H1 (cell line): Measurements from ENCODE around the gene TPPP3. TPM values are rescaled to one million over a fixed set of nuclear protein-coding genes. Genes with fewer than 3 reads are reported as not detected.

Experiments used
- CTCF ChIA-PET: fragments of 300-600 bp; sonication (Branson Sonifier 250); formaldehyde crosslinking; loops from one replicate; lab custom pipeline; 2021; ENCODE audit not compliant: partially characterized antibody; lab: Charles Lee
- POLR2A ChIA-PET: fragments of 300-600 bp; sonication (Branson Sonifier 250); formaldehyde crosslinking; loops from one replicate; lab custom pipeline; 2021; ENCODE audit warnings: inconsistent platforms; ENCODE audit not compliant: partially characterized antibody; lab: Charles Lee
- DNase-seq, 2 experiments: peaks; one replicate each; pipeline versions ENCODE4 v3.0.0 to v3.0.0-alpha.2; 2010 to 2022; ENCODE audit warnings: low spot score in 2 of 2, low read depth in 1 of 2, mixed read lengths in 1 of 2
- FAIRE-seq: peaks from 2 replicates; lab custom pipeline; 2011; peaks lifted over from hg19 to GRCh38; lab: Jason Lieb, UNC
- H2AFZ ChIP-seq: 2 replicates; pipeline ENCODE4 v1.8.1; 2012; ENCODE audit warnings: low read length, inconsistent platforms
- H2AK5ac ChIP-seq: 2 replicates; pipeline ENCODE4 v1.6.1; 2013; ENCODE audit warnings: low read depth, low read length
- H2BK120ac ChIP-seq: replicated peaks from 2 replicates; pipeline ENCODE3; 2013; ENCODE audit warnings: low read depth, low read length, inconsistent platforms
- H2BK12ac ChIP-seq: 2 replicates; pipeline ENCODE4 v1.6.1; 2013; ENCODE audit warnings: low read depth, low read length
- H2BK15ac ChIP-seq: 2 replicates; pipeline ENCODE4 v1.6.1; 2013; ENCODE audit warnings: low read length
- H2BK20ac ChIP-seq: 2 replicates; pipeline ENCODE4 v1.6.1; 2013; ENCODE audit warnings: low read length
- H2BK5ac ChIP-seq: 2 replicates; pipeline ENCODE4 v1.6.1; 2013; ENCODE audit warnings: low read depth, low read length
- H3K14ac ChIP-seq: 2 replicates; pipeline ENCODE4 v1.6.1; 2013; ENCODE audit warnings: inconsistent platforms; ENCODE audit not compliant: insufficient read length
- H3K18ac ChIP-seq: 2 replicates; pipeline ENCODE4 v1.6.1; 2013; ENCODE audit warnings: low read length; ENCODE audit errors: extremely low read depth
- H3K23ac ChIP-seq: 2 replicates; pipeline ENCODE4 v1.6.1; 2013; ENCODE audit warnings: inconsistent platforms; ENCODE audit not compliant: insufficient read length
- H3K23me2 ChIP-seq: 2 replicates; pipeline ENCODE4 v1.6.1; 2013; ENCODE audit warnings: low read depth, low read length
- H3K27ac ChIP-seq: 2 replicates; pipeline ENCODE4 v1.6.1; 2011; ENCODE audit warnings: low read depth, low read length, inconsistent platforms
- H3K27me3 ChIP-seq, 4 experiments: replicated peaks in 1 of 4; 1 replicate in 1 of 4; 2 replicates in 3 of 4; pipeline versions ENCODE4 v1.6.1 to v1.8.1; 2011 to 2013; ENCODE audit warnings: low read length in 3 of 4, mild to moderate bottlenecking in 3 of 4, inconsistent platforms in 2 of 4, mixed read lengths in 2 of 4, moderate library complexity in 1 of 4; ENCODE audit not compliant: control insufficient read depth in 3 of 4, insufficient read depth in 3 of 4; ENCODE audit errors: extremely low read depth in 1 of 4
- H3K36me3 ChIP-seq, 4 experiments: 2 replicates each; pipeline versions ENCODE4 v1.6.1 to v1.8.1; 2011 to 2013; ENCODE audit warnings: mild to moderate bottlenecking in 4 of 4, low read length in 3 of 4, moderate library complexity in 2 of 4, control low read depth in 1 of 4, inconsistent platforms in 1 of 4; ENCODE audit not compliant: insufficient read depth in 4 of 4, control insufficient read depth in 2 of 4
- H3K4ac ChIP-seq: replicated peaks from 2 replicates; pipeline ENCODE3; 2013; ENCODE audit warnings: low read length, low read depth, mixed read lengths, inconsistent platforms; ENCODE audit not compliant: insufficient read length
- H3K4me1 ChIP-seq, 4 experiments: replicated peaks in 1 of 4; 1 replicate in 1 of 4; 2 replicates in 3 of 4; pipeline versions ENCODE4 v1.6.1 to v1.8.1; 2011 to 2013; ENCODE audit warnings: low read length in 3 of 4, inconsistent platforms in 2 of 4, mixed read lengths in 1 of 4; ENCODE audit not compliant: insufficient read depth in 4 of 4, control insufficient read depth in 3 of 4
- H3K4me2 ChIP-seq, 2 experiments: 2 replicates each; pipeline versions ENCODE4 v1.6.1 to v1.8.1; 2011 to 2013; ENCODE audit warnings: low read depth in 2 of 2, low read length in 2 of 2, control low read depth in 1 of 2, inconsistent platforms in 1 of 2, mild to moderate bottlenecking in 1 of 2; ENCODE audit not compliant: insufficient read depth in 1 of 2
- H3K4me3 ChIP-seq, 4 experiments: fragments of 200-600, 300-600 bp in 1 of 4; sonication (generic), shearing (Covaris generic), sonication (Bioruptor Twin) in 1 of 4; 2 replicates each; pipeline versions ENCODE4 v1.5.1 to v1.8.1; 2011 to 2016; ENCODE audit warnings: low read length in 4 of 4, low read depth in 3 of 4, control low read depth in 2 of 4, inconsistent platforms in 2 of 4, mild to moderate bottlenecking in 2 of 4, mixed read lengths in 1 of 4, moderate library complexity in 1 of 4; ENCODE audit not compliant: insufficient read depth in 2 of 4; ENCODE audit errors: extremely low read depth in 1 of 4
- H3K56ac ChIP-seq: replicated peaks from 2 replicates; pipeline ENCODE3; 2013; ENCODE audit warnings: low read depth, mild to moderate bottlenecking, mixed read lengths, low read length, inconsistent platforms; ENCODE audit not compliant: insufficient read length
- H3K79me1 ChIP-seq: 2 replicates; pipeline ENCODE4 v1.6.1; 2013; ENCODE audit warnings: low read depth, low read length, control low read depth
- H3K79me2 ChIP-seq, 2 experiments: 2 replicates each; pipeline versions ENCODE4 v1.6.1 to v1.8.1; 2012 to 2013; ENCODE audit warnings: low read length in 2 of 2, mild to moderate bottlenecking in 2 of 2, inconsistent platforms in 1 of 2; ENCODE audit not compliant: insufficient read depth in 2 of 2, control insufficient read depth in 1 of 2
- H3K9ac ChIP-seq, 4 experiments: replicated peaks in 1 of 4; 1 replicate in 1 of 4; 2 replicates in 3 of 4; pipeline versions ENCODE4 v1.6.1 to v1.8.1; 2011 to 2013; ENCODE audit warnings: low read depth in 3 of 4, low read length in 3 of 4, control low read depth in 2 of 4, mild to moderate bottlenecking in 2 of 4, moderate library complexity in 2 of 4, inconsistent platforms in 1 of 4; ENCODE audit errors: extremely low read depth in 1 of 4
- H3K9me3 ChIP-seq, 2 experiments: 2 replicates each; pipeline versions ENCODE4 v1.6.1 to v1.8.1; 2012 to 2013; ENCODE audit warnings: mild to moderate bottlenecking in 2 of 2, moderate library complexity in 2 of 2, control low read depth in 1 of 2, inconsistent platforms in 1 of 2, low read depth in 1 of 2, low read length in 1 of 2, mixed read lengths in 1 of 2; ENCODE audit not compliant: insufficient read depth in 2 of 2
- H4K20me1 ChIP-seq, 2 experiments: replicated peaks in 1 of 2; 2 replicates each; pipeline versions ENCODE3 to v1.8.1; 2011 to 2013; ENCODE audit warnings: inconsistent platforms in 2 of 2, low read length in 2 of 2, mild to moderate bottlenecking in 1 of 2; ENCODE audit not compliant: insufficient read depth in 2 of 2, control insufficient read depth in 1 of 2
- H4K5ac ChIP-seq: 2 replicates; pipeline ENCODE4 v1.6.1; 2013; ENCODE audit warnings: low read length, low read depth, mixed read lengths, inconsistent platforms; ENCODE audit not compliant: insufficient read length
- H4K8ac ChIP-seq: 2 replicates; pipeline ENCODE4 v1.8.0; 2013; ENCODE audit warnings: mild to moderate bottlenecking, moderate library complexity, low read length, inconsistent platforms; ENCODE audit not compliant: insufficient read depth; ENCODE audit errors: extremely low read depth
- H4K91ac ChIP-seq: replicated peaks from 2 replicates; pipeline ENCODE3; 2013; ENCODE audit warnings: low read length, mixed read lengths, inconsistent platforms; ENCODE audit not compliant: insufficient read length
- CHD1 ChIP-seq: IDR thresholded peaks from 2 replicates; pipeline ENCODE4 v1.6.1; 2012; ENCODE audit warnings: low read depth, low read length, improper control_type of control experiment
- HDAC2 ChIP-seq, 2 experiments: fragments of 300-600 bp in 1 of 2; sonication (generic) in 1 of 2; IDR thresholded peaks; 2 replicates each; pipeline ENCODE4 v1.6.1; 2011 to 2012; ENCODE audit warnings: low read depth in 2 of 2, low read length in 2 of 2, mild to moderate bottlenecking in 2 of 2, moderate library complexity in 2 of 2, borderline replicate concordance in 1 of 2, inconsistent platforms in 1 of 2
- POU5F1 ChIP-seq: IDR thresholded peaks from 2 replicates; pipeline ENCODE4 v1.6.1; 2011; ENCODE audit warnings: low read depth, mild to moderate bottlenecking, low read length, moderate library complexity
- WGBS, 2 experiments: shearing (Covaris generic) in 1 of 2; methylation state at CpG; one replicate each; pipeline versions ENCODE4 v1.1.6 to v1.1.7; 2013 to 2015; ENCODE audit warnings: low lambda C conversion rate in 2 of 2, mixed read lengths in 2 of 2, inconsistent platforms in 1 of 2, low coverage in 1 of 2, missing lambda C conversion rate in 1 of 2; ENCODE audit not compliant: insufficient replicate concordance in 2 of 2, insufficient coverage in 1 of 2, insufficient read length in 1 of 2; ENCODE audit errors: extremely low coverage in 1 of 2, missing lambda C conversion rate in 1 of 2; 5-methylcytosine and 5-hydroxymethylcytosine counted together
- polyA plus RNA-seq, 7 experiments: library from polyadenylated mRNA; depleted of rRNA in 3 of 7; stranded (reverse) in 5 of 7; unstranded in 2 of 7; fragments of >200 nt in 5 of 7; fragments of 200-250 nt in 2 of 7; gene quantifications; 1 replicate in 5 of 7; 2 replicates in 1 of 7; 4 replicates in 1 of 7; pipeline versions ENCODE4 v1.2.1 to v1.2.3, GENCODE V29; 2011 to 2013; ENCODE audit warnings: missing spikeins in 2 of 7, mixed read lengths in 2 of 7
- total RNA-seq: library from RNA; stranded (reverse); fragmentation: NEBNext Ultra II Directional; extraction: Animal tissue kit (Norgen Biotek cat#: 25700); gene quantifications from 2 replicates; pipeline ENCODE4 v1.2.1, GENCODE V29; 2021

TPPP3 gene
- total and polyA plus RNA-seq, 2 of the 8 experiments (the other 6 are each of a cell fraction or from before 2014, with no cell fraction given) = 0.77 to 1.0 TPM

DNA sequence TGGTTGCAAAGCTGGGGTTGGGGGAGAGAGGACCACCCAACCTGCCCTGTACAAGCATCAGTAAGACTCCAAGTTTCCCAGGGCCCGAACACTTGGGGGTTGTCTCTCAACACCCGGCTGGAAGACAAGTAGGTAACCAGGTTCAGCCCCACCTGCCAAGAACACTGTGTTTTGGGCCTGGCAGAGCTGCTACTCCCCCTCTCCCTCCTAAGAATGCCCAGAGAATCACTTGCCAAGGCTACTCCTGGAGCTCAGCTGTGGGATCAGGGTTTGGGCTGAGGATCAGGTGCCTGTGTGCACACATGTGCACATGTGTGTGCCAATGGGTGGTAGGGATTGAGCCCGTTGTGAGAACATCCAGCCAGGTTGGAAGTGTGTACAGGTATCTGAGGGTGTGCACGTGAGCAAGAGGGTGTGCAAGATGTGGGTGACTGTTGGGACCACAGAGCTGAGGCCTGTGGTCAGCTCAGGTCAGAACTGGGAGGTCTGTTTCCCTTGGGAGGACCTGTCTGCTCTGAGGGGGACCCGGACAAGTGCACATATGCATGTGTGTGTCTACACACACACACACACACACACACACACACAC, 39.9 kb upstream of the TPPP3 start:
- Histone ChIP-seq H2AFZ (no peak overlapping the region), H4K5ac (no peak overlapping the region), H2BK12ac (peak overlapping the region; percentile 18; the same call in 1 of the 2 replicates), H2BK20ac (no peak overlapping the region), H3K27ac (no peak overlapping the region), H4K20me1 (peaks cover 0 to 8% of the 10 kb centered on the region in 2 experiments), H2AK5ac (no peak overlapping the region; the same call in 1 of the 2 replicates), H3K36me3 (peaks cover 3 to 10% (median 6%) of the 10 kb centered on the region in 4 experiments; a peak in 7 of 8 replicates), H3K79me2 (no peaks in the 10 kb centered on the region; a peak in 1 of 4 replicates), H3K79me1 (peaks cover 10% of the 10 kb centered on the region; the same call in 1 of the 2 replicates), H2BK5ac (peak overlapping the region; percentile 1; the same call in 1 of the 2 replicates), H3K4me3 (peak overlapping the region in 1 of 4 experiments; percentile 86; a peak in 1 of 8 replicates), H3K27me3 (peaks cover 0 to 19% (median 15%) of the 10 kb centered on the region in 4 experiments; a peak in 6 of 7 replicates), H2BK15ac (peak overlapping the region; percentile 83), H2BK120ac (no peak overlapping the region), H3K14ac (no peak overlapping the region), H3K4me2 (peak overlapping the region; percentile 55 to 87), H3K4me1 (peaks cover 0 to 34% (median 29%) of the 10 kb centered on the region in 4 experiments; a peak in 6 of 7 replicates), H3K56ac (no peak overlapping the region), H3K9ac (peak overlapping the region in 1 of 4 experiments; percentile 31; a peak in 2 of 7 replicates), H4K8ac (no peak overlapping the region), H3K4ac (no peak overlapping the region), H3K18ac (0 out of 2 replicates have a peak overlapping the region, but pooled peaks have one; percentile 27), H3K9me3 (no peaks in the 10 kb centered on the region), H3K23ac (no peak overlapping the region), H3K23me2 (peaks cover 17% of the 10 kb centered on the region; the same call in 1 of the 2 replicates), H4K91ac (peak overlapping the region; percentile 22)
- FAIRE-seq (no peak), DNase-seq (no peak)
- CTCF ChIA-PET = interaction anchor here (0.6 to 28.4 kb wide), 10 partner anchors 7 to 212 kb away, joined by 3 to 683 read pairs (median 4); no protein-coding TSS in a partner anchor
- POLR2A ChIA-PET = interaction anchor here (1.0 to 7.3 kb wide), 2 partner anchors 9 to 11 kb away, joined by 3 to 67 read pairs; no protein-coding TSS in a partner anchor
- 90% methylated on average over 5 of the region's 5 CpGs; no CpG with 5 or more reads in 1 of the 2 experiments for WGBS, 2 experiments
- no peak for TF ChIP-seq HDAC2 (IDR thresholded peaks at IDR 0.05; ENCODE audit: borderline replicate concordance in 1 of 2, low read depth in 2 of 2, low read length in 2 of 2)
- no peak for TF ChIP-seq CHD1
- TF ChIP-seq POU5F1 = no peak
